ENCODE results near the gene PAEP.

The PAEP gene

GRCh38 chr9:135611142-135611874 lies 49.8 kb downstream of the PAEP start:
- FAIRE-seq (no peak), DNase-seq (ENCODE audit: insufficient read length, low spot score) (no peak)
- TF ChIP-seq CTCF (IDR thresholded peaks at IDR 0.05; ENCODE audit: insufficient read depth, missing control alignments), result no peak

DNA sequence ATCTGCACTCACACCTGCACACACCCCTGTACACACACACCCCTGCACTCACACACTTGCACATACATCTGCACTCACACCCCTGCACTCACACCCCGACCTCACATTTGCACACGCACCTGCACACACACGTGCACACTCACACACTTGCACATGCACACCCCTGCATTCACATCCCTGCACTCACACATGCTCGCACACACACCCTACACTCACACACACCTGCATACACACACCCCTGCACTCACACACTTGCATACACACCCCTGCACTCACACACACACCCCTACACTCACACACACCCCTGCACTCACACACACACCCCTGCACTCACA lies 50.3 kb downstream of the PAEP start:
- TF ChIP-seq CTCF (IDR thresholded peaks at IDR 0.05; ENCODE audit: insufficient read depth, missing control alignments), result no peak
- FAIRE-seq, result no peak

DNA sequence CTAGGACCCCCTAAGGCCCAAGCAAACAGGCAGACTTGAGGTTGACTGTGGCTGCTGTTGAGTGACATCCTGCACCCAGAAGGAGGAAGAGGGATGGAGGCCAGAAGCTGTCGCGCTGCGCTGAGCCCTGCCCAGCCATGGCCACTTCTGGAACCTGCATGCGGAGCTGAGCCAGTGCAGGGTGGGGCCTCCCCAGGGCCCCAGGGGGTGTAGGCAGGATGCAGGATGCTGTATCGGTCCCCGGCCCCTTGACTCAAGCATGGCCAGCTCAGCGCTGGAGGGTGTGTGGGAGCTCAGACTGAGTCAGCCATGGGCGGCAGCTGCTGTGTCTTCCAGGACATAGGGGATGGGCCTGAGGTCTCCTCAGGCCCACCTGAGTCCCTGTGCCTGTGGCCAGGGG lies 50.9 kb downstream of the PAEP start:
- FAIRE-seq, result no peak
- no peak for DNase-seq (ENCODE audit: insufficient read length, low spot score)
- TF ChIP-seq CTCF (IDR thresholded peaks at IDR 0.05; ENCODE audit: insufficient read depth, missing control alignments), result no peak

More for the DNA sequence above, 50.3 kb downstream of the PAEP start:
- DNase-seq (ENCODE audit: insufficient read length, low spot score), result no peak

DNA sequence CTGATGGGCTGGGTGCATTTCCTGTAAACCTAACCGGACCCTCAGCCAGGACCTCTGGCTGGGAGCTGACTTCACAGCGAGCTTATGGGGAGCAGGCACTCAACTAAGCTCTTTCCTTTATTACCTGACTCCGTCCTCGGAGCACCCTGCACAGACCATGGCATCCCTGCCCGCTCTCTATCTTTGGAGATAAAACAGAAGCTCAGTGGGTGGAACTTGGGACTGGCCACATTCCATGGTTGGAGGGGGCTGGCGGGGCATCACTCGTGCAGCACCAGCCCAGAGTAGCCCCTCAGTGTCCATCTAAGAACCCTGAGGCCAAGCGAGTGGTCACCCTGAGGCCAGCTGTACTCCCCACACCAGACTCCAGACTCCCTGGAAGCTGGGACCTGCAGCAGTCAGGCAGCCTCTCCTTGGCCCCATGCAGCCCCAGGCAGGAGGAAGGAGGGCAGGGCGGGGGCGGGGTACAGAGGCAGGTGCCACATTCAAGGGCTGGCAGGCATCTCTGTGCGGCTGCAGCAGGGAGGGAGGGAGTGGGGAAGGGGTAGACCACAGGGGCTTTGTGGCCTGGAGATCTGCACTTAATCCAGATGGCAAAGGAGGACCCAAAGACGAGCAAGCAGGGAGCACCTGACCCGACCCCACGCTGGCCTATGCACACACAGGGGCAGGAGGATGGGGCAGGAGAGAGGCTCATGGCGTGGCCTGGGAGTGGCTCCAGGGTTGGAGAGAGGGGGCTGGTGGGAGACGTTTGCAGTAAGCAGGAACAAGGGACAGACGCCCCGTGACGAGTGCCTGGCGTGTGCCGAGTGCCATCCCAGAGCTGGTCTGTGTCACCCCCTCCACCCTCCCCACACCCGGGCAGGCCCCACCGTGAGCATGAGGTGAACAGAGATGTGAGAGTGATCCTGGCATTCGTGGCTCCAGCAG lies 51.7 kb downstream of the PAEP start:
- TF ChIP-seq CTCF (IDR thresholded peaks at IDR 0.05; ENCODE audit: insufficient read depth, missing control alignments), result no peak
- DNase-seq (ENCODE audit: insufficient read length, low spot score) (no peak), FAIRE-seq (no peak)

DNA sequence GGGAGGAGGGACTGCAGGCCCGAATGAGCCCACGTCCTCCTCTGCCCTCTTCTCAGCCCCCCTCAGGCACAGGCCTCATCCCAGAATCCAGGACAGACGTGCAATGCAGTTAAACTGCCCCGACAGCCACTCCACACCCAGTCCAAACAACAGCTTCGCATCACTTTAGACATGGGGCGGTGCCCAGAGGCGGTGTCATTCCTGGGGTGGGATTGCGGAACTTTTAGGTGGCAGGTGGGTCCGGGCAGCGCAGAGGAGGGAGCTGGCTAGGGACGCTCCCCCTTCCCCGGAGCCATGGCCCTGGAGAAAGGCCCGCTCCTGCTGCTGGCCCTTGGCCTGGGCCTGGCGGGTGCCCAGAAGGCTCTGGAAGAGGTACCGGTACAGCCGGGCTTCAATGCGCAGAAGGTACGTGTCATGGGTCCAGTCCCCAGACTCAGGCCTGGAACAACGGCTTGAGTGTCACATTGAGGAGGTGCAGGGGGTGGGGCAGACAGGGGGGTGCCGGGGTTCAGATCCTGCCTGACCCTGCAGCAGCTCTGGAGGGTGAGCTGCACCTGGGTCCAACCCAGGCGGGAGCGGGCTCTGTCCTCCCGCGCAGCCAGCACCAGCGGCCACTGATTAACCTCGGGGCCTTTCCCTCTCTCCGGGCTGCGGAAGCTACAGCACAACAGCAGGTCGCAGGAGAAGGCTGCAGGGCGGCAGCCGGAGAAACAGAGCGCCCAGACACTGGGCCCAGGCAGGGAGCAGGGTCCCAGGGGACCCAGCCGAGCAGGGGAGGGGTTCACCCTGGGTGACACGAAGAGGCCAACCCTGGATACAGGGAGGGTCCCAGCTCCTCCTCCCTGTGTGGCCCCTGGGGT lies 52.6 kb downstream of the PAEP start:
- FAIRE-seq (no peak), DNase-seq (ENCODE audit: insufficient read length, low spot score) (no peak)
- no peak for TF ChIP-seq CTCF (IDR thresholded peaks at IDR 0.05; ENCODE audit: insufficient read depth, missing control alignments)

- TF ChIP-seq CTCF (IDR thresholded peaks at IDR 0.05; ENCODE audit: insufficient read depth, missing control alignments), result no peak
- no peak for DNase-seq (ENCODE audit: insufficient read length, low spot score)
- no peak for FAIRE-seq
Measured at GRCh38 chr9:135614821-135615665, 53.5 kb downstream of the PAEP start.
